Measurements from ENCODE around the gene GLO1.

- TF ChIP-seq CTCF (IDR thresholded peaks at IDR 0.05), result no peak
- no peak for TF ChIP-seq ZFX (IDR thresholded peaks at IDR 0.05; ENCODE audit: borderline replicate concordance)
Observed at GRCh38 chr6:38705924-38706323, 3.0 kb upstream of the GLO1 start.
